GM23248 (cell line): ENCODE measurements around the gene EHBP1L1.

Source experiments
- EZH2 ChIP-seq: fragments of 200-600 bp; sonication (generic); IDR thresholded peaks from 2 replicates; pipeline ENCODE4 v1.6.1; 2018; ENCODE audit warnings: antibody characterized with exemption, mild to moderate bottlenecking; ENCODE audit not compliant: insufficient read depth, poor library complexity, severe bottlenecking
- EZH2phosphoT487 ChIP-seq: fragments of 200-600 bp; sonication (generic); IDR thresholded peaks from 2 replicates; pipeline ENCODE4 v1.6.1; 2018; ENCODE audit warnings: antibody characterized with exemption, moderate library complexity, mild to moderate bottlenecking, low read depth; ENCODE audit not compliant: insufficient read depth

GRCh38 chr11:65612691-65613090, 36.8 kb downstream of the EHBP1L1 start:
- TF ChIP-seq EZH2, result no peak
- no peak for TF ChIP-seq EZH2phosphoT487
